Esophagus squamous epithelium (tissue), 5 donors: ENCODE measurements around the gene C16orf74. TPM values are rescaled to one million over a fixed set of nuclear protein-coding genes. Genes with fewer than 3 reads are reported as not detected.

Experiments
- DNase-seq: peaks from one replicate; lab custom pipeline; 2025; lab: John Stamatoyannopoulos, UW
- H3K27ac ChIP-seq, 4 donors: fragments of 200-600 bp; sonication (generic); one replicate each; pipeline ENCODE4 v1.5.1; 2016 to 2019; ENCODE audit warnings: mild to moderate bottlenecking in 1 of 4
- H3K27me3 ChIP-seq, 4 donors: fragments of 200-600 bp; sonication (generic); 1 replicate in 3 of 4; 2 replicates in 1 of 4; pipeline versions ENCODE4 v1.5.1 to v1.6.0; 2017 to 2021; ENCODE audit warnings: antibody characterized with exemption in 1 of 4
- H3K36me3 ChIP-seq, 3 donors: fragments of 200-600 bp; sonication (generic); one replicate each; pipeline ENCODE4 v1.5.1; 2016 to 2019
- H3K4me1 ChIP-seq, 3 donors: fragments of 200-600 bp; sonication (generic); one replicate each; pipeline ENCODE4 v1.5.1; 2017 to 2019
- H3K4me3 ChIP-seq, 4 donors: fragments of 200-600 bp; sonication (generic); 1 replicate in 3 of 4; 2 replicates in 1 of 4; pipeline ENCODE4 v1.5.1; 2016 to 2019; ENCODE audit warnings: mild to moderate bottlenecking in 2 of 4, moderate library complexity in 1 of 4
- H3K9me3 ChIP-seq, 3 donors: fragments of 200-600 bp; sonication (generic); one replicate each; pipeline ENCODE4 v1.5.1; 2016 to 2019
- CTCF ChIP-seq, 6 experiments: fragments of 450-650 bp in 4 of 6; fragments of 200-600 bp in 2 of 6; sonication (generic) in 2 of 6; IDR thresholded peaks; one replicate each; pipeline ENCODE4 v1.5.1; 2016 to 2019; ENCODE audit warnings: antibody characterized with exemption in 6 of 6, mild to moderate bottlenecking in 4 of 6, moderate library complexity in 4 of 6
- POLR2A ChIP-seq, 4 donors: fragments of 450-650 bp; IDR thresholded peaks; one replicate each; pipeline ENCODE4 v1.6.1; 2017; ENCODE audit warnings: antibody characterized with exemption in 4 of 4, mild to moderate bottlenecking in 4 of 4, moderate library complexity in 3 of 4
- WGBS, 2 donors: methylation state at CpG; one replicate each; pipeline ENCODE4 v1.1.5; 2018; 5-methylcytosine and 5-hydroxymethylcytosine counted together
- intact Hi-C: fragments of 100-400 bp; cut with DNase I; formaldehyde crosslinking; loops from one replicate; pipeline ENCODE4 v1.15.0; 2022
- total RNA-seq, 4 donors: library from RNA; depleted of rRNA; stranded (reverse); fragments of >200 nt; gene quantifications; one replicate each; pipeline ENCODE4 v1.1.0, GENCODE V29; 2016
- donor health status: DM: yes; HTN: yes; CAD: no.

The C16orf74 gene
- total RNA-seq, 4 donors from 2014 or later = 3.8 to 24.8 (median 6.4) TPM

DNA sequence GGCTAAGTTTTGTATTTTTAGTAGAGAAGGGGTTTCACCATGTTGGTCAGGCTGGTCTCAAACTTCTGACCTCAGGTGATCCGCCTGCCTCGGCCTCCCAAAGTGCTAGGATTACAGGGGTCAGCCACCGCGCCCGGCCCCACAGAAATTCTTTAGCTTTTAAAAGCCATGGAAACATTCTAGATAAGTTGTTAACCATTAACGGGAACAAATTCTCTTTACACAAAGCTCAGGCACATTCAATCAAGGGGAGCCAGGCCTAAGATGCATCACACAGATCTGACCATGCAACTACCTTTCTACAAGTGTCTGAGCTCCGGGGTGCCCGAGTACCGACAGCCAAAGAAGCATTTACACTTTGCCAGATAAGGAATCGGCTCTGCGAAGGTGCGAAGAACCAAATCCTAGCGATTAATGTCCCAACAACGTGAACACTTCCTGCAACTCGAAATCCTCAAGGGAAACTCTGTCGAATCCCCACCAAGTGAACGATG, 47.4 kb upstream of the C16orf74 start:
- peaks cover 5 to 58% (median 13%) of the 10 kb centered on the region in 3 donors for H3K36me3 ChIP-seq
- H3K4me1 ChIP-seq = peaks cover 11 to 43% (median 18%) of the 10 kb centered on the region in 3 donors
- H3K27ac ChIP-seq = peak overlapping the region in 3 of 4 donors; percentile 91 to 95 (median 94)
- no peaks in the 10 kb centered on the region for H3K27me3 ChIP-seq
- no peaks in the 10 kb centered on the region for H3K9me3 ChIP-seq
- 19 to 24% methylated on average over 15 of the region's 17 CpGs for whole genome bisulfite sequencing, 2 donors
- intact Hi-C loops = no loop called here
- no peak for DNase-seq
- peak overlapping the region; percentile 78 to 98 (median 96) for H3K4me3 ChIP-seq
- TF ChIP-seq CTCF (IDR thresholded peaks at IDR 0.05) (no peak), POLR2A (IDR thresholded peaks at IDR 0.05) (no peak)

DNA sequence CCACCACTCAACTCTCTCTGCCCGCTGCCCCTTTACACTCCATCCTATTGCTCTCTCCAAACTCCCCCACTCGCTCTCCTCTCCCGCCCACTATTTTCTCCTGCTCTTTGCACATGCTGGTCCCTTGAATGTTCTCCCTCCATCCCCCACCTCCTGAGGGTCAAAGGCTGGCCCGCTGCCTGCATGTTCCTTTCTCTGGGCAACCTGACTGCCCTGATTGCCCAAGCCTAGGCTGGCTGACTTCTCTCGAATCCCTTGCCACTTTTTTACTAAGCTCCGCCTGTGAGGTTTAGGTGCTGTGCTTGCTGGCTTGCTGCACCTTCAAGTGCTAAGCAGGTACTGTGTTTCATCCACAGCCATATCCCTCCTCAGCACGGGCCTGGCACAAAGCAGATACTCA, 45.7 kb upstream of the C16orf74 start:
- Histone ChIP-seq H3K36me3 (peaks cover 2 to 58% (median 8%) of the 10 kb centered on the region in 3 donors), H3K27me3 (no peaks in the 10 kb centered on the region), H3K4me3 (no peak overlapping the region), H3K27ac (no peak overlapping the region), H3K9me3 (no peaks in the 10 kb centered on the region), H3K4me1 (peaks cover 11 to 38% (median 18%) of the 10 kb centered on the region in 3 donors)
- WGBS, 2 donors = 90 to 94% methylated on average over 7 of the region's 7 CpGs
- no peak for TF ChIP-seq CTCF (IDR thresholded peaks at IDR 0.05)
- no peak for DNase-seq
- intact Hi-C loops = no loop called here

GRCh38 chr16:85796152-85796551, 45.3 kb upstream of the C16orf74 start:
- Histone ChIP-seq H3K27ac (no peak overlapping the region), H3K4me1 (peaks cover 11 to 33% (median 17%) of the 10 kb centered on the region in 3 donors), H3K9me3 (no peaks in the 10 kb centered on the region), H3K4me3 (no peak overlapping the region), H3K36me3 (peaks cover 0 to 57% (median 8%) of the 10 kb centered on the region in 3 donors), H3K27me3 (no peaks in the 10 kb centered on the region)
- TF ChIP-seq POLR2A (IDR thresholded peaks at IDR 0.05) (no peak), CTCF (IDR thresholded peaks at IDR 0.05) (no peak)
- 85 to 90% methylated on average over 6 of the region's 6 CpGs for WGBS, 2 donors
- no peak for DNase-seq
- intact Hi-C loops = no loop called here

DNA sequence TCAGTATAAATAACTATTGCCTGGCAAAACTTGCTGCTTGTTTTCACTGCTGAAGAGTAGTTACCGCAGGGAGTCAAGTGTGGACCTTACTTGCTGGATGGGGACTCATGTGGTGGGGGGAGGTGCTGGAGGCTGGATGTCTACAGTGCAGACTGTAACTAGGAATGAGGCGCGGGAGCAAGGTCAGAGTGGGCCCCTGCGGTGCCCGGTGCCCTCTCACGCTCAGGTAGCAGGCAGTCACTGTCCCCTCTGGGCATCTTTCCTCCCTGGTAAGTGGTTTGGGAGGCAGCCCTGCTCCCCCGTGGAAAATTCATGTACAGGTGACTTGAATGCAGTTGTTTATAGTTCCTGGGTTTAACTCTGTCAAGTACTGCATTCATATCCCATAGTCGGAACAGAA, 43.8 kb upstream of the C16orf74 start:
- WGBS, 2 donors = 89 to 94% methylated on average over 5 to 8 of the region's 8 CpGs
- no peak for DNase-seq
- H3K4me1 ChIP-seq = peaks cover 10 to 21% (median 11%) of the 10 kb centered on the region in 3 donors
- intact Hi-C loops = no loop called here
- no peaks in the 10 kb centered on the region for H3K27me3 ChIP-seq
- peaks cover 0 to 56% (median 8%) of the 10 kb centered on the region in 3 donors for H3K36me3 ChIP-seq
- TF ChIP-seq CTCF (IDR thresholded peaks at IDR 0.05) = no peak
- TF ChIP-seq POLR2A (IDR thresholded peaks at IDR 0.05) = no peak
- no peak overlapping the region for H3K4me3 ChIP-seq
- H3K9me3 ChIP-seq = no peaks in the 10 kb centered on the region
- no peak overlapping the region for H3K27ac ChIP-seq

- H3K4me3 ChIP-seq = no peak overlapping the region
- 92 to 96% methylated on average over 5 of the region's 5 CpGs for WGBS, 2 donors
- no peak for TF ChIP-seq CTCF (IDR thresholded peaks at IDR 0.05)
- no peaks in the 10 kb centered on the region for H3K27me3 ChIP-seq
- no peaks in the 10 kb centered on the region for H3K9me3 ChIP-seq
- intact Hi-C loops = no loop called here
- H3K36me3 ChIP-seq = peaks cover 1 to 58% (median 8%) of the 10 kb centered on the region in 3 donors
- peaks cover 8 to 26% (median 10%) of the 10 kb centered on the region in 3 donors for H3K4me1 ChIP-seq
- H3K27ac ChIP-seq = no peak overlapping the region
- DNase-seq = no peak
Observed at GRCh38 chr16:85793662-85794298, 42.9 kb upstream of the C16orf74 start.
